Neural progenitor cell (in vitro differentiated cells): Measurements from ENCODE around the gene GATA6. TPM values are rescaled to one million over a fixed set of nuclear protein-coding genes. Genes with fewer than 3 reads are reported as not detected.
"Not testable (repeated sequence)": the region's sequence is repeated elsewhere in the genome, so short reads cannot be mapped to it uniquely, and the experiment has no call there.

Source experiments
- DNase-seq: peaks from one replicate; pipeline ENCODE4 v3.0.0-alpha.2; 2016; ENCODE audit warnings: low spot score
- H2AFZ ChIP-seq: fragments of 200-600 bp; sonication (generic); replicated peaks from 2 replicates; pipeline ENCODE4 v1.6.1; 2016; ENCODE audit warnings: antibody characterized with exemption
- H3F3A ChIP-seq: fragments of 200-600 bp; sonication (generic); 2 replicates; pipeline ENCODE4 v1.6.1; 2016; ENCODE audit warnings: antibody characterized with exemption, low read depth
- H3K27ac ChIP-seq: fragments of 200-600 bp; sonication (generic); 2 replicates; pipeline ENCODE4 v1.5.1; 2016; ENCODE audit warnings: mild to moderate bottlenecking
- H3K27me3 ChIP-seq: fragments of 200-600 bp; sonication (generic); 2 replicates; pipeline ENCODE4 v1.6.1; 2016; ENCODE audit warnings: mild to moderate bottlenecking, moderate library complexity
- H3K36me3 ChIP-seq: fragments of 200-600 bp; sonication (generic); 2 replicates; pipeline ENCODE4 v1.5.1; 2016
- H3K4me1 ChIP-seq: fragments of 200-600 bp; sonication (generic); 2 replicates; pipeline ENCODE4 v1.6.1; 2016; ENCODE audit warnings: mixed run types
- H3K4me2 ChIP-seq: fragments of 200-600 bp; sonication (generic); 2 replicates; pipeline ENCODE4 v1.6.1; 2016
- H3K4me3 ChIP-seq: fragments of 200-600 bp; sonication (generic); 2 replicates; pipeline ENCODE4 v1.5.1; 2016
- H3K79me2 ChIP-seq: fragments of 200-600 bp; sonication (generic); 2 replicates; pipeline ENCODE4 v1.6.1; 2016; ENCODE audit warnings: low read depth
- H3K9ac ChIP-seq: fragments of 200-600 bp; sonication (generic); 2 replicates; pipeline ENCODE4 v1.6.1; 2016
- H3K9me3 ChIP-seq: fragments of 200-600 bp; sonication (generic); 2 replicates; pipeline ENCODE4 v1.5.1; 2016; ENCODE audit warnings: low read depth
- H4K20me1 ChIP-seq: fragments of 200-600 bp; sonication (generic); 2 replicates; pipeline ENCODE4 v1.6.1; 2016; ENCODE audit warnings: low read depth
- H3K27ac Mint-ChIP-seq: 3 replicates; pipeline ENCODE4 v1.8.0; 2021; ENCODE audit warnings: mixed read lengths
- H3K27me3 Mint-ChIP-seq: 2 replicates; pipeline ENCODE4 v1.8.0; 2022; ENCODE audit warnings: low read depth, mild to moderate bottlenecking, inconsistent platforms, moderate library complexity, mixed read lengths; ENCODE audit not compliant: insufficient read depth
- H3K36me3 Mint-ChIP-seq: 3 replicates; pipeline ENCODE4 v1.8.0; 2021; ENCODE audit warnings: mixed read lengths
- H3K4me1 Mint-ChIP-seq: 3 replicates; pipeline ENCODE4 v1.8.0; 2021; ENCODE audit warnings: mixed read lengths
- H3K4me3 Mint-ChIP-seq: 3 replicates; pipeline ENCODE4 v1.8.0; 2021; ENCODE audit warnings: mild to moderate bottlenecking, moderate library complexity, mixed read lengths
- H3K9me3 Mint-ChIP-seq: 3 replicates; pipeline ENCODE4 v1.8.0; 2020; ENCODE audit warnings: mixed read lengths
- EZH2 ChIP-seq: fragments of 200-600 bp; sonication (generic); IDR thresholded peaks from 2 replicates; pipeline ENCODE4 v1.6.1; 2017; ENCODE audit warnings: antibody characterized with exemption, mild to moderate bottlenecking, moderate library complexity
- EZH2phosphoT487 ChIP-seq: fragments of 200-600 bp; sonication (generic); IDR thresholded peaks from 2 replicates; pipeline ENCODE4 v1.6.1; 2017; ENCODE audit warnings: antibody characterized with exemption
- total RNA-seq: library from RNA; depleted of rRNA; stranded (reverse); fragments of >200 nt; gene quantifications from 2 replicates; pipeline ENCODE4 v1.2.3, GENCODE V29; 2015; ENCODE audit warnings: low replicate concordance
- TF ChIP-seq, protein P1 (sequence below): fragments of 200-600 bp; sonication (generic); IDR thresholded peaks from 2 replicates; pipeline ENCODE4 v1.5.1; 2017; ENCODE audit warnings: antibody characterized with exemption, mild to moderate bottlenecking

GATA6 gene
- total RNA-seq, 1 donor from 2014 or later, result 0.26 TPM

DNA sequence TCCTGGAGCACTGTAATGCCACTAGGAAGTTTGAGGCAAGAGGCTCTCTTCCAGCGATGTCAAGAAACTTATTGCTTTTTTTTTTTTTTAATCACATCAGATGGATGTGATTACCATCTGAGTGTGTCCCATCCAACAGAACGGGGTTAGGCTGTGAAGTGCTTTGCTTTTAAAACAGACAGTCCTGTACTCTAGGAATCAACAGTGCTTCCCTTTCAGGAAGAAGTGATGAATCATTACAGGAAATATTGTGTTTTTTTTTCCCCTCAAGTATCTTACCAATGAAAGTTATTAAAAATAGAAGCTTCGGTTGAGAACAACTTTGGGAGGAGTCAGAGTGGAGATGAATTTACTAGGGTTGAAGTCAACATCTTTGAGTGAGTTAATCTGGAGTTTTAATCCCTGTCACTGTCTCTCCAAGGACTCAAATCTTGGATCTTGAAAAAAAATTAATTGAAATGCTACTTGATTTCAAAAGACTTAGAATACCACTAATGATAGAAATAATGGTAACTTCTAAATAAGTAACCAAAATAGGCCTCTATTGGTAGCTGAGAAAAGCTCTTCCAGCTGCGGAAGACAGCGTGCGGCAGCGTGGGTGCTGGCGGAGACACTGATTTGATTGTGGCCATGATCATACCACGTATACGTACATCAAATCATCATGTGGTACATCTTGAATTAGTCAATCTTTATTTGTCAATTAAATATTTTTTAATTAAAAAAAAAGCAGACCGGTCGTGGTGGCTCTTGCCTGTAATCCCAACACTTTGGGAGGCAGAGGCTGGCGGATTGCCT, 45.5 kb downstream of the GATA6 start:
- Histone ChIP-seq H3K9ac (no peak overlapping the region), H3K4me3 (no peak overlapping the region), H3F3A (no peaks in the 10 kb centered on the region), H3K9me3 (no peaks in the 10 kb centered on the region), H3K4me1 (no peaks in the 10 kb centered on the region), H2AFZ (no peak overlapping the region), H3K27me3 (peaks cover 40% of the 10 kb centered on the region), H3K36me3 (no peaks in the 10 kb centered on the region), H3K4me2 (no peak overlapping the region), H4K20me1 (no peaks in the 10 kb centered on the region), H3K79me2 (no peaks in the 10 kb centered on the region), H3K27ac (no peak overlapping the region)
- H3K4me3 Mint-ChIP-seq, result no peak overlapping the region
- H3K27ac Mint-ChIP-seq, result no peak overlapping the region
- no peak for DNase-seq
- TF ChIP-seq EZH2 (no peak), EZH2phosphoT487 (no peak)
- TF ChIP-seq, protein P1, sequence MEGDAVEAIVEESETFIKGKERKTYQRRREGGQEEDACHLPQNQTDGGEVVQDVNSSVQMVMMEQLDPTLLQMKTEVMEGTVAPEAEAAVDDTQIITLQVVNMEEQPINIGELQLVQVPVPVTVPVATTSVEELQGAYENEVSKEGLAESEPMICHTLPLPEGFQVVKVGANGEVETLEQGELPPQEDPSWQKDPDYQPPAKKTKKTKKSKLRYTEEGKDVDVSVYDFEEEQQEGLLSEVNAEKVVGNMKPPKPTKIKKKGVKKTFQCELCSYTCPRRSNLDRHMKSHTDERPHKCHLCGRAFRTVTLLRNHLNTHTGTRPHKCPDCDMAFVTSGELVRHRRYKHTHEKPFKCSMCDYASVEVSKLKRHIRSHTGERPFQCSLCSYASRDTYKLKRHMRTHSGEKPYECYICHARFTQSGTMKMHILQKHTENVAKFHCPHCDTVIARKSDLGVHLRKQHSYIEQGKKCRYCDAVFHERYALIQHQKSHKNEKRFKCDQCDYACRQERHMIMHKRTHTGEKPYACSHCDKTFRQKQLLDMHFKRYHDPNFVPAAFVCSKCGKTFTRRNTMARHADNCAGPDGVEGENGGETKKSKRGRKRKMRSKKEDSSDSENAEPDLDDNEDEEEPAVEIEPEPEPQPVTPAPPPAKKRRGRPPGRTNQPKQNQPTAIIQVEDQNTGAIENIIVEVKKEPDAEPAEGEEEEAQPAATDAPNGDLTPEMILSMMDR, result no peak
- peaks cover 2% of the 10 kb centered on the region for H3K27me3 Mint-ChIP-seq
- no peaks in the 10 kb centered on the region for H3K36me3 Mint-ChIP-seq
- H3K4me1 Mint-ChIP-seq, result peaks cover 3% of the 10 kb centered on the region
- no peaks in the 10 kb centered on the region for H3K9me3 Mint-ChIP-seq

DNA sequence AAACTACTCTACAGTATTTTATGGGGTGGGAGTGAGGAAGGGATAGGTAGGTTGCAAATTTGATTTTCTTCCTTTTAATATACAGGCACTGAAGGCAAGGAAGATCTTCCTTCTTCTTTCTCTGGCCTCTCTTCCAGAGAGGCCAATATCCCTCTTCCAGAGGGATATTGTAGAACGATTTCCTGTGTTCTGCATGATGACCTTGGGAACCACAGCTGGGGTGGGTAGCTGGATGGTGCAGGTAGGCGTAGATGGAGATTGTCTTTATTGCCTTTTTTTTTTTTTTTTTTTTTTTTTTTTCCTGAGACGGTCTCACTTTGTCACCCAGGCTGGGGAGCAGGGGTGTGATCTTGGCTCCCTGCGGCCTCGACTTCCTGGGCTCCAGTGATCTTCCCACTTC, 49.4 kb downstream of the GATA6 start:
- no peaks in the 10 kb centered on the region for H3K36me3 Mint-ChIP-seq
- no peak for DNase-seq
- Histone ChIP-seq H3K9me3 (no peaks in the 10 kb centered on the region), H3K36me3 (no peaks in the 10 kb centered on the region), H4K20me1 (no peaks in the 10 kb centered on the region), H3K79me2 (no peaks in the 10 kb centered on the region), H3K4me1 (no peaks in the 10 kb centered on the region), H3K27me3 (peaks cover 58% of the 10 kb centered on the region), H3K27ac (no peak overlapping the region), H2AFZ (no peak overlapping the region), H3K4me2 (no peak overlapping the region), H3F3A (no peaks in the 10 kb centered on the region), H3K9ac (no peak overlapping the region), H3K4me3 (no peak overlapping the region)
- no peak overlapping the region for H3K27ac Mint-ChIP-seq
- no peak overlapping the region for H3K4me3 Mint-ChIP-seq
- no peaks in the 10 kb centered on the region for H3K9me3 Mint-ChIP-seq
- no peak for TF ChIP-seq EZH2phosphoT487
- TF ChIP-seq, protein P1, result no peak
- TF ChIP-seq EZH2, result no peak
- peaks cover 12% of the 10 kb centered on the region for H3K27me3 Mint-ChIP-seq
- peaks cover 3% of the 10 kb centered on the region for H3K4me1 Mint-ChIP-seq

DNA sequence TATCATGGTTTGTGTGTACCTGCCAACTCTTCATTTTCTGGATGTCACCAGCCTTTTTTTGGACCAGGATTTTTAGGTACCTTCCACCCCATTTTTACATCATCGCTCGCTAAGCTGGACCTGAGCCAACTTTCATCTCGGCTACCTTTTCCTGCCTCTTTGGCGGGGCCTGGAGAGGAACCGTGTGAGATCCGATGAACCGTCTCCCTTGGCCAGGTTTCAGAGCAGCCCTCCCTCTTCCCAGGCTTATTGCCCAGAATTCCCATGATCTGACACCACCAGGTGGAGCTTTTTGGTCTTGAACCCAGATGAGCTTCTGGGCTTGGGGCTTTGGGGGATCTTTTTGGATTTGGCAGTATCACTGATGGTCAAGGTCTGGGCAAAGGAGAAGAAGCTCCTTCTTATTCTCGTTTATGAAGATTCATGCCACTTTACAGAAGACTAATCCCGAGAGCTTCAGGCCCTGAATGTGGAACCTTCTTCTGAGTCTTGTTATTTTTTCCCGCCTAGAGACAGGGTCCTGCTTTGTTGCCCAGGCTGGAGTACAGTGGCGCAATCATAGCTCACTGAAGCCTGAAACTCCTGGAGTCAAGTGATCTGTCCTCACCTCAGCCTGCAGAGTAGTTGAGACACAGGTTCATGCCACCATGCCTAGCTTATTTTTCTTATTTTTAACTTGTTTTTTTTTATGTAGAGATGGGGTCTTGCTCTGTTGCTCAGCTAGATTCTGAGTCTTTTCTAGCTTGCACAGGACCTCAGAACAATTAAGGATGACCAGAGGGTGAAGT, 50.4 kb downstream of the GATA6 start:
- DNase-seq, result peak; percentile 10

DNA sequence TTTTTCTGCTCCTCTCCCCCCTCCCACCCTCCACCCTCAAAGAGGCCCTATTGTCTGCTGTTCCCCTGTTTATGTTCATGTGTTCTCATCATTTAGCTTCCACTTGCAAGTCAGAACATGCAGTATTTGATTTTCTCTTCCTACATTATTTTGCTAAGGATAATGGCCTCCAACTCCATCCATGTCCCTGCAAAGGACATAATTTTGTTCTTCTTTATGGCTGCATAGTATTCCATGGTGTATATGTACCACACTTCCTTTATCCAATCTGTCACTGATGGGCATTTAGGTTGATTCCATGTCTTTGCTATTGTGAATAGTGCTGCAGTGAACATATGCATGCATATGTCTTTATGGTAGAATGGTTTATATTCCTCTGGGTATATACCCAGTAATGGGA, 51.2 kb downstream of the GATA6 start:
- not testable (repeated sequence) for H3K9me3 Mint-ChIP-seq, H3K4me3 Mint-ChIP-seq, H3K4me1 ChIP-seq, H3K4me3 ChIP-seq, H3K79me2 ChIP-seq, H3K36me3 Mint-ChIP-seq, H3K27ac ChIP-seq, H3K27ac Mint-ChIP-seq, DNase-seq, H3K9me3 ChIP-seq, H3K4me1 Mint-ChIP-seq, H3F3A ChIP-seq, H3K9ac ChIP-seq, H4K20me1 ChIP-seq, H3K36me3 ChIP-seq, H2AFZ ChIP-seq, H3K4me2 ChIP-seq
- peaks cover 53% of the 10 kb centered on the region for H3K27me3 ChIP-seq
- peaks cover 12% of the 10 kb centered on the region for H3K27me3 Mint-ChIP-seq

More for the DNA sequence above, 50.4 kb downstream of the GATA6 start:
- Mint-ChIP-seq H3K9me3 (no peaks in the 10 kb centered on the region), H3K4me3 (no peak overlapping the region), H3K27me3 (peaks cover 12% of the 10 kb centered on the region), H3K36me3 (no peaks in the 10 kb centered on the region), H3K27ac (no peak overlapping the region), H3K4me1 (peaks cover 3% of the 10 kb centered on the region)
- Histone ChIP-seq H3K79me2 (no peaks in the 10 kb centered on the region), H3K9me3 (no peaks in the 10 kb centered on the region), H3F3A (no peaks in the 10 kb centered on the region), H3K4me1 (no peaks in the 10 kb centered on the region), H2AFZ (no peak overlapping the region), H3K36me3 (no peaks in the 10 kb centered on the region), H4K20me1 (no peaks in the 10 kb centered on the region), H3K4me3 (no peak overlapping the region), H3K9ac (no peak overlapping the region), H3K27me3 (peaks cover 58% of the 10 kb centered on the region), H3K27ac (no peak overlapping the region), H3K4me2 (no peak overlapping the region)
- TF ChIP-seq EZH2phosphoT487 (no peak), EZH2 (no peak)
- TF ChIP-seq, protein P1, result peak; percentile 11
